OCI-M2 (cell line): ENCODE measurements around the gene CLDN9.
"Not testable (repeated sequence)": the region's sequence is repeated elsewhere in the genome, so short reads cannot be mapped to it uniquely, and the experiment has no call there.

ENCODE experiments used
- DNase-seq: peaks from one replicate; lab custom pipeline; 2025; ENCODE audit not compliant: unreplicated experiment; lab: John Stamatoyannopoulos, UW

CLDN9 gene

GRCh38 chr16:3030222-3031212 is 17.8 kb downstream of the CLDN9 start:
- no peak for DNase-seq

- DNase-seq = no peak
These were observed 19.9 kb downstream of the CLDN9 start for GRCh38 chr16:3032624-3033023.

GRCh38 chr16:3035289-3035971 is 22.7 kb downstream of the CLDN9 start:
- DNase-seq = no peak

GRCh38 chr16:3035972-3036725 is 23.4 kb downstream of the CLDN9 start:
- no peak for DNase-seq

- no peak for DNase-seq
These were observed 24.1 kb downstream of the CLDN9 start, which contains the start of gene BICDL2 for GRCh38 chr16:3036726-3037315. Gene BICDL2 (minus strand): TSS chr16:3036944. CDS start chr16:3035496, 1,448 bp downstream.

- DNase-seq = no peak
These were observed 25.5 kb downstream of the CLDN9 start for GRCh38 chr16:3038256-3038655.

GRCh38 chr16:3038896-3039295 is 26.2 kb downstream of the CLDN9 start:
- no peak for DNase-seq

- DNase-seq = no peak
These were observed 29.7 kb downstream of the CLDN9 start for GRCh38 chr16:3042376-3042775.

- no peak for DNase-seq
These were observed 32.0 kb downstream of the CLDN9 start for GRCh38 chr16:3044708-3045107.

- no peak for DNase-seq
These were observed 33.3 kb downstream of the CLDN9 start, which contains the start of gene MMP25 for GRCh38 chr16:3045758-3046640. Gene MMP25 (plus strand): TSS chr16:3046561. CDS start chr16:3046918, 357 bp downstream.

GRCh38 chr16:3046641-3047386 is 34.1 kb downstream of the CLDN9 start:
- no peak for DNase-seq

- DNase-seq = no peak
These were observed 34.6 kb downstream of the CLDN9 start for GRCh38 chr16:3047387-3047720.

GRCh38 chr16:3049921-3050481 is 37.3 kb downstream of the CLDN9 start:
- DNase-seq = no peak

GRCh38 chr16:3050487-3050886 is 37.8 kb downstream of the CLDN9 start:
- no peak for DNase-seq

GRCh38 chr16:3051009-3051408 is 38.3 kb downstream of the CLDN9 start:
- no peak for DNase-seq

- no peak for DNase-seq
These were observed 38.8 kb downstream of the CLDN9 start for GRCh38 chr16:3051494-3051893.

GRCh38 chr16:3052571-3053329 is 40.0 kb downstream of the CLDN9 start:
- not testable (repeated sequence) for DNase-seq

- DNase-seq = not testable (repeated sequence)
These were observed 40.6 kb downstream of the CLDN9 start for GRCh38 chr16:3053330-3053710.
